ENCODE measurements around the gene TTC36. TPM values are rescaled to one million over a fixed set of nuclear protein-coding genes. Genes with fewer than 3 reads are reported as not detected.

The TTC36 gene, protein sequence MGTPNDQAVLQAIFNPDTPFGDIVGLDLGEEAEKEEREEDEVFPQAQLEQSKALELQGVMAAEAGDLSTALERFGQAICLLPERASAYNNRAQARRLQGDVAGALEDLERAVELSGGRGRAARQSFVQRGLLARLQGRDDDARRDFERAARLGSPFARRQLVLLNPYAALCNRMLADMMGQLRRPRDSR
- 1.0 TPM in 1 of 2 replicates, not detected in the other for total RNA-seq

DNA sequence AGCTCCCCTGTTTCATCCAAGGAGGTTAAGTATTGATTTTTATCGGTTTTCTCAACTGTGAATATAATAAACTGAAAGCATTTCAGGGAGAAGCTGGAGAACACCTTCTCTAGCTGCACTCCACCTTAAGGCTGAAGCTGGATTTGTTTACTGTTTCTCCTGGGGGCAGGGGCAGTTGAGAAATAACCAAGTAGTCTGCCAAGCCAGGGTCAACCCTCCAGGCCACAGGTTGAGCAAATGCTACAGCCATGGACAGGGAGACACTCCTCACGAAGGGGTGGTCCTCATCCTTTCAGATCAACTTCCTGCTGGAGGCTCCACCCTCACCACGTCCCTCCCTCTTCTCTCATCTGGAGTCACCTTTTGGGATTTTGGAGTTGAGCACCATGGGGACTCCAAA is at the start of gene TTC36:
Gene TTC36, plus strand, starts transcription at position 366 of the 400 bp plus-strand sequence. Its CDS starts 21 bp downstream, at position 387.

DNA sequence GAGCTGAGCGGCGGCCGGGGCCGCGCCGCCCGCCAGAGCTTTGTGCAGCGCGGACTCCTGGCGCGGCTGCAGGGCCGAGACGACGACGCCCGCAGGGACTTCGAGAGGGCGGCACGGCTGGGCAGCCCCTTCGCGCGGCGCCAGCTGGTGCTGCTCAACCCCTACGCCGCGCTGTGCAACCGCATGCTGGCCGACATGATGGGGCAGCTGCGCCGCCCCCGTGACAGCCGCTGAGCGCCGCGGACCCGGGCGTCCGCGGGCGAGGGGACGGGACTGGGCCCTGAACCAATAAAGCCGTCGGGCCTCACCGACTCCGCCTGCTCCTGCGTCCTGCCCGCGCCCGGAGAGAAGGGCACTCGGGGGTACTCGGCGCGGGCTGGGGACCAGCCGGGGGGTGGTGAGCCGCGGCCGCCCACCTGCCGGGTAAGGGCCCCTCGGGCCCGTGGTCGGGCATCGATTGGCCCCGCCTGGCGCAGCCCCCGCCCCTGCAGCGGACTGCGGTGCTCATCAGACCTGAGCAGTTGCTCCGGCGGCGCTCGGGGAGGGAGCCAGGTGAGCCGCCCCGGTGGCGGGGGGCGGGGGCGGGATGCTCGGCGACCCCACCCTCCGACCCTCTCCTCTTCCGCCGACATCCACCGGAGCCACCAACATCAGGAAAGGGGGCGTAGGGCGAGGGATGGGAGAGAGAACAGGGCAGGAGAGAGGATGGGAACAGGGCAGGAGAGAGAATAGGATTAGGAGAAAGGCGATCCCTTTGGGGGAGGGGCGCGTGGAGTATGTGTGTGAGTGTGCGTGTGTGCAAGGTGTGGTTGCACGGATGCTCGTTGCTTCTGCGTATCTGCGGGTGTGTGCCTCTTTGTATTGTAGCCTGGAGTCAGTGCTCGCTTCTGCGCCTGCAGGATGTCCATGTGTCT is 3.7 kb downstream of the TTC36 start, which contains the start of gene TMEM25:
Gene TMEM25, plus strand, starts transcription at position 510 of the 914 bp plus-strand sequence. CDS start 610 bp downstream, outside the sequence.

DNA sequence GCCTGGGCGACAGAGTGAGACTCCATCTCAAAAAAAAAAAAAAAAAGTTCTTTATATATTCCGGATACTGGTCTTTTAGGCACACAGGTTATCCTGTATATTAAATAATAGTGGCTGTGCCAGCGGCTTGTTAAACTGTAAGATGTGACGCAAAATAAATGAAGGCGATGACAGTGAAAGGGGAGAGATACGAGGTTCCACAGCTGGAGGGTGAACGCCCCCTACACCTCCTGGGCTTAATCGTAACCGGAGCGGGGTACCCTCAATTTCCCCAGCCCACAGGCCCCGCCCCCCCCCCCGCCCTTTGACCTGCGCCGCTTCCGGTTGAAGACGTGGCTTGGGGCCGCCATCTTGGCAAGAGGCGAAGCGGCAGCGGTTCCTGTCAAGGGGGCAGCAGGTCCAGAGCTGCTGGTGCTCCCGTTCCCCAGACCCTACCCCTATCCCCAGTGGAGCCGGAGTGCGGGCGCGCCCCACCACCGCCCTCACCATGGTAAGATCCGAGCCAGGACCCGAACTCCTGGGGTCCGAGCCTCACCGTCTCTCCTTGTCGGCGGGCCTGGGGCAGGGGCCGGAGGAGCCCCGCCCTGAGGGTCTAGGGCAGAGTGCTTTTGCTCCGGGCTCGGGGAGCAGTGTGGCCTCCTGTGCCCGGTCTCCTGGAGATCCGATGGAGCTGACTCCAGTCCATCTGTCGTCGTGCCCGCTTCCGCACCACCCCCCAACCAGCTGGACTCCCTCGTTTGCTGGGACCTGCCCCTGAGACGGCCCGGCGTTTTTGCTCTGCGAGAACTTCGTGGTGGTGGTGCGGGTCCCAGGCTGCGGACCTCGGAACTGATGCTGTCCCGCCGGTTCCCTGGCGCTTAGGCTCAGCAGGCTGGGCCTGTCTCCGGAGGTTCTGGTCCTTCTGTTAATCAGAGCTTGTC is 45.0 kb downstream of the TTC36 start, which contains the start of gene ARCN1:
Gene ARCN1, plus strand, starts transcription at position 349 of the 920 bp plus-strand sequence. Its CDS starts 139 bp downstream, at position 488.

Other genes starting within 250 kb of the TTC36 start
- not detected in 2 replicates for gene CD3E, start 222.7 kb upstream of the TTC36 start, total RNA-seq
- not detected in 2 replicates for gene CD3D, start 184.8 kb upstream of the TTC36 start, total RNA-seq
- gene CD3G, start 183.1 kb upstream of the TTC36 start, total RNA-seq, result not detected in 2 replicates
- 31.7 and 33.5 TPM in 2 replicates for gene UBE4A, start 167.9 kb upstream of the TTC36 start, total RNA-seq
- gene ATP5MG, start 125.9 kb upstream of the TTC36 start, total RNA-seq, result 56.2 and 62.9 TPM in 2 replicates
- 10.1 and 13.6 TPM in 2 replicates for gene KMT2A, start 91.0 kb upstream of the TTC36 start, total RNA-seq
- 21.4 and 23.0 TPM in 2 replicates for gene TMEM25, start 3.7 kb downstream of the TTC36 start, total RNA-seq
- 28.1 and 29.3 TPM in 2 replicates for gene IFT46, start 38.5 kb downstream of the TTC36 start, total RNA-seq
- 130 and 141 TPM in 2 replicates for gene ARCN1, start 44.9 kb downstream of the TTC36 start, total RNA-seq
- 51.1 and 51.8 TPM in 2 replicates for gene PHLDB1, start 80.1 kb downstream of the TTC36 start, total RNA-seq
- gene TREH, start 152.2 kb downstream of the TTC36 start, total RNA-seq, result not detected in 2 replicates

Data from bronchus fibroblast of lung (primary cell).